GM12801 (cell line): ENCODE results near the gene RNASE13.

Experiments used
- TF ChIP-seq, protein P1 (sequence below): IDR thresholded peaks from one replicate; pipeline ENCODE4 v1.5.1; 2011; ENCODE audit warnings: control low read depth; ENCODE audit not compliant: insufficient read length; ENCODE audit errors: extremely low read depth

Gene RNASE13

DNA sequence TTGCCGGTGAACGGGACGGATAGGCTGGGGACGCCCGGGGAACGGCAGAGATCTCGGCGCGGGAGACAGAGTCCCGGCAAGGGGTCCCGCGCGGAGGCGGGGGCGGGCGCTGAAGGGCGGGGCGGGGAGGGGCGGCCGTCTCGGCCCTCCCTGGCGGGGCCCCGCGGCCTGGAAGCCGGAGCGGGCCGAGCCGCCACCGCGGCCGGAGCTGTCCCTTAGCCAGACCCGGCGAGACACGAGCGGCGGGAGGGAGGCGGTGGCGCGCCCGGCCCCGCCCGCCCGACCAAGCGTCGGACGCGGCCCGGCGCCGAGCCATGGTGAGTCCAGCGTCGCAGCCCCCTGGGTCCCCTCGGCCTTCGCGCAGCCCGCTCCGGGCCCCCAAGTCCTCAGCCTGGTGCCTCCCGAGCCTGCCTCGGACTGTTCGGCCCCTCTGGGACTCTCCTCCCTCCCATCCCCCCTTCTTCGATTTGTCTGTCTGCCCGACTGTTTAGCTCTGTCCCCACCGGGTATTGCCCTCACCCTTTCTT is 35.5 kb upstream of the RNASE13 start, which contains the start of gene ARHGEF40:
ARHGEF40 (plus strand) TSS at position 222 of the 527 bp plus-strand sequence; CDS start at position 315, 93 bp downstream.
- TF ChIP-seq, protein P1, sequence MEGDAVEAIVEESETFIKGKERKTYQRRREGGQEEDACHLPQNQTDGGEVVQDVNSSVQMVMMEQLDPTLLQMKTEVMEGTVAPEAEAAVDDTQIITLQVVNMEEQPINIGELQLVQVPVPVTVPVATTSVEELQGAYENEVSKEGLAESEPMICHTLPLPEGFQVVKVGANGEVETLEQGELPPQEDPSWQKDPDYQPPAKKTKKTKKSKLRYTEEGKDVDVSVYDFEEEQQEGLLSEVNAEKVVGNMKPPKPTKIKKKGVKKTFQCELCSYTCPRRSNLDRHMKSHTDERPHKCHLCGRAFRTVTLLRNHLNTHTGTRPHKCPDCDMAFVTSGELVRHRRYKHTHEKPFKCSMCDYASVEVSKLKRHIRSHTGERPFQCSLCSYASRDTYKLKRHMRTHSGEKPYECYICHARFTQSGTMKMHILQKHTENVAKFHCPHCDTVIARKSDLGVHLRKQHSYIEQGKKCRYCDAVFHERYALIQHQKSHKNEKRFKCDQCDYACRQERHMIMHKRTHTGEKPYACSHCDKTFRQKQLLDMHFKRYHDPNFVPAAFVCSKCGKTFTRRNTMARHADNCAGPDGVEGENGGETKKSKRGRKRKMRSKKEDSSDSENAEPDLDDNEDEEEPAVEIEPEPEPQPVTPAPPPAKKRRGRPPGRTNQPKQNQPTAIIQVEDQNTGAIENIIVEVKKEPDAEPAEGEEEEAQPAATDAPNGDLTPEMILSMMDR, result no peak

DNA sequence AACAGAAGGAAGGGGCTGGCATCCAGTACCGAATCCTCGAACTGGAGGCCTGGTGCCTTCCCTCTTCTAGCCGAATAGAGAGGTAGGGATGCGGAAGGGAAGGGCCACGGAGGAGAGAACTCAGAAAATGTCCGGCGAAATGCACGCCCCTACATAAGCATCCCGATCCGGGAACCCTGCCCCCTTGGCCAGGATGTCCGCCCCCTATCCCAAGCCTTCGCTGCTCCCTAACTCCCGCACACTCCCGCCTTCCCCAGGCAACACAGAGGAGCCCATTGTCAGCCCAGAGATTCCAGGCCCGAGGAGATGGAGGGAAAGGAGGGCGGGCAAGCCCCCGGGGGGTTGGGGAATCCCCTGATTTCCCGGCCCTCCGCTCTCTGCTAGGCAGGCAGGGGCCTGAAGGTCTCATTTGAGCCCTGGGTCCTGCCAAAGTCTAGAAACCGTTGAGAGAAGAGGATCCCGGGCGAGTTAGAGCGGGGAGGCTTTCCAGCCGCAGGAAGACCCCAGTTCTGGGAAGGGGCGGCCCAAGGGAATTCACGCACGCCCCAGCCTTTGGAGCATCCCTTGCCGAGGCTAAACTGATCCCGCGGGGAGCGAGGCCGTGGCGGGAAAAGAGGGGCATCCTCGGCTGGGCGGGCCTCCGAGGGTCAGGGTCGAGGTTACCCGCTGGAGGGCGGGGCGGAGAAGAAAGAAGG is 34.9 kb upstream of the RNASE13 start:
- TF ChIP-seq, protein P1, result no peak

DNA sequence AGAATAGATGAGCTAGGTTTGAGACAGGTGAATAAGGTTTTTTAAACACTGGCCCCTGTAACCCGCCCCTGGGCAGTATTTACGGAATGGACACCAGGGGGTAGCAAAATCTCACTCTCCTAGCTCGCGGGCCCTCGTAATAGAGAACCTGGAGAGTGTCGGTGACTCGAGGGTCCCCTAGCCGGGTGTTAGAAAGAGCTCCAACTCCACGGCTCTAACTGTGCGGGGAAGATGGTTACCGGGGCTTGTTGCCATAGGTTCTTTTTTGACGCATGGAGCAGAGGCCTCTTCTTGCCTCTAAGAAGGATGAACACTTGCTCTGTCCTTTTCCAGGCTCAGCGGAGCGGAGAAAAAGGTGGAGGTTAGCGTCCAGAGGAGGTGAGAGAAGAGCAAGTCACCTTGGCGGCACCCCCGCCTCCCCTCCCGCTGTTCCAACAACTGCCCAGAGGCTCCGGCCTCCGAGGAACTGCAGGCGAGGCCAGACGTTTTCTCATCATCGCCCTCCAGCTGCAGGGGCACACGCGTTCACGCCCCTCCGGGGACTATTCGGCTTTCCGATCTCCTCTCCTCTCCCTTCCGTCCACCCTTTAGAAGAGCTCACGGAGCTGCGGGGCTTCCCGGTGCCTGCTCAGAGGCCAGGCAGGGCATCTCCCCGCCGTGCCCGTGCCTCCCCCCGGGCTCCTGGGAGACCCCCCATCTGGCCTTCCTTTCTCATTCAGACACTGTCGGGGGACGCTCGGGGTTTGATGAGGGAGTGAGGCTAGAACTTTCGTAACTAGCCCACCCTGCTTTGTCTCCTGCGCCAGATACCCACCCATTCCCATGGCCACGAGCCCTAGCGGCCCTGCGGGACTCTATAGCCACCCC is 34.1 kb upstream of the RNASE13 start:
- TF ChIP-seq, protein P1, result no peak

DNA sequence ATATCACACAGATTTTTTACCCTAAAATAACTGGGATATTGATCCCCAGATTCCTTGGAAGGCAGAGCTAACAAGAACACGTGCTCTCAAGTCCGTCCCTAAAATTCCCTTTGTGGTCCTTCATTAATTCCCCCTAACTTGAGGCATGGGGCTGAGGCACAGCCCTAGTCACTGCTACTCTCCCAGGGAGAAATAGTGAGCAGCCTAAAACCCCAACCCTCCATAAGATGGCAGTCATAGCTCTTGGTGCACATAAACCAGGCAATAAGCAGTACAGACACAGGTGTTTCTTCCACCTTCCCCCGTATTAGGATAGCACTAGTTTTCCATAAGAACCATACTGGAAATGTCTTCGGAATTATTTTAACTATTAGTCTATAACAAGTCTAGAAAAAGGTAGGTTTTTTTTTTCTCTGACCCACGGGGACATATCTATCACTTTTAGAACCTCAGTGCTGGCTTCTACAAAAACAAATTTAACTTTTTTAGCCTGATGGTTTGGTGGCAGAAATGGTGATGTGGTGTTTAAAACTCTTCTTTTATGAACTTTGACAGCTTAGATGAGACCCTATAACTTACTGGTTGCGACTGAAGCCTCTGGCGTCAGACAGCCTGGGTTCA is 32.4 kb upstream of the RNASE13 start:
- TF ChIP-seq, protein P1, result no peak

DNA sequence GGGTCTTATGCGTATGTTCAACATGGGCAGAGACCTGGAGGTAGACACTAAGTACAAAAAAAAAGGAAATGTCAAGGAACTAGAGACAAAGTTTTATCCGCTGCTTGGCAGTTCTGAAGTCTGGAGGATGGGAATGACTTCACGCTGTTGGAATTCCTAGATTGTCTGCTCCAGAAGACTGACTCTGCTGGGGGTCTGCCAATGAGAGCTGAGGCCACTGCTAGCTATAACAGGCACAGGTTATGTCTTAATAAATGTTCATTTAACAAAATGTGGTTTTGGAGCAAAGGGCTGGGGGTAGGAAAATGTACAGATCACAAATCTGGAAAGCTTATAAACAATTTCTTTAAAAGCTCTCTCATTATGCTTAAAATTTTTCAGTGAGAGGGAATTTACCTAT is 28.9 kb upstream of the RNASE13 start:
- TF ChIP-seq, protein P1, result no peak

DNA sequence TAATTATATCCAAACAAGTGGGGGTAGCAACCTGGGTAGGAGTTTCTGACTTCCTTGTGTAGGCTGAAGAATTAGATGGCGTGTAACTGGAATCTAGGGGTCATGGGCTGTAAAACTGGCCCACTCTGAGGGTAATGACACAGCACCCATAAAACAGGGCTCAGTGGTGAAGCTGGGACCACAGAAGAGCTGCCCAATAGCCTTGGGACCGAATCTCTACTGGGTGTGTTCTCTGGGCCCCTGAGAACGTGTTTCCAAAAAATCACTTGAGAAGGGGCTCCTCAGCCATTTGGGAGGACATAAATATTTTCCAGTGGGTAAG is 26.7 kb upstream of the RNASE13 start:
- TF ChIP-seq, protein P1, result no peak
